AG09319 (cell line): ENCODE results near the gene SOX6.

Experiments used
- DNase-seq: peaks from one replicate; pipeline ENCODE4 v3.0.0-alpha.2; 2010; ENCODE audit warnings: low read depth; ENCODE audit errors: extremely low read depth
- TF ChIP-seq, protein P1 (sequence below): IDR thresholded peaks from 2 replicates; pipeline ENCODE4 v1.5.1; 2011; ENCODE audit warnings: low read depth, mild to moderate bottlenecking, inconsistent platforms, low read length, moderate library complexity

SOX6 gene

GRCh38 chr11:16336721-16337120 lies 19.6 kb downstream of the SOX6 start:
- TF ChIP-seq, protein P1, sequence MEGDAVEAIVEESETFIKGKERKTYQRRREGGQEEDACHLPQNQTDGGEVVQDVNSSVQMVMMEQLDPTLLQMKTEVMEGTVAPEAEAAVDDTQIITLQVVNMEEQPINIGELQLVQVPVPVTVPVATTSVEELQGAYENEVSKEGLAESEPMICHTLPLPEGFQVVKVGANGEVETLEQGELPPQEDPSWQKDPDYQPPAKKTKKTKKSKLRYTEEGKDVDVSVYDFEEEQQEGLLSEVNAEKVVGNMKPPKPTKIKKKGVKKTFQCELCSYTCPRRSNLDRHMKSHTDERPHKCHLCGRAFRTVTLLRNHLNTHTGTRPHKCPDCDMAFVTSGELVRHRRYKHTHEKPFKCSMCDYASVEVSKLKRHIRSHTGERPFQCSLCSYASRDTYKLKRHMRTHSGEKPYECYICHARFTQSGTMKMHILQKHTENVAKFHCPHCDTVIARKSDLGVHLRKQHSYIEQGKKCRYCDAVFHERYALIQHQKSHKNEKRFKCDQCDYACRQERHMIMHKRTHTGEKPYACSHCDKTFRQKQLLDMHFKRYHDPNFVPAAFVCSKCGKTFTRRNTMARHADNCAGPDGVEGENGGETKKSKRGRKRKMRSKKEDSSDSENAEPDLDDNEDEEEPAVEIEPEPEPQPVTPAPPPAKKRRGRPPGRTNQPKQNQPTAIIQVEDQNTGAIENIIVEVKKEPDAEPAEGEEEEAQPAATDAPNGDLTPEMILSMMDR = no peak
- DNase-seq = no peak

GRCh38 chr11:16336204-16336603 lies 20.1 kb downstream of the SOX6 start:
- no peak for DNase-seq
- TF ChIP-seq, protein P1 = no peak

- TF ChIP-seq, protein P1 = no peak
- DNase-seq = no peak
These were observed 20.9 kb downstream of the SOX6 start for GRCh38 chr11:16335236-16335962.

DNA sequence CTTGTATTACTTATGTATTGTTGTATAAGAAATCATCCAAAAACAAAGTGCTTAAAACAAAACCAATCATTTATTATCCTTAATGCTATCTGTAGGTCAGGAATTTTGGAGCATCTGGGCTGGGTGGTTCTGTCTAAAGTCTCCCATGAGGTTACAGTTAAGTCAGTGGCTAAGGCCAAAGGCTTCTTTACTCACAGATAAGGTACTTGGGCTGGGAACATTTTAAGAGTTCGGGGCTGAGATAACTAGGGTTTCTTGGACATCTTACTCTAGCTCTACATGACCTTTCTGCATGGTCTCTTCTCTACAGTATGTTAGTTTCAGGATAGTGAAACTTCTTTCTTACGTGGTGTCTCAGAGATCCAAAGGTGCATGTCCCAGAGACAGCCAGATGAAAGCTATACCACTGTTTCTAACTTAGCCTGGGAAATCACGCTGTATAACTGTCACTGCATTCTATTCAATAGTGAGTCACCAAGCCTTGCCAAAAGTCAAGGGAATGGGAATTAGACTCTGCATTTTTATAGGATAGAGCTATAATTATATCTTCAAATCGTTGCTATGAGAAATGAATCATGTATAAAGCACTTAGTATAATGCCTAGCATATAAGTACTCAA lies 29.6 kb downstream of the SOX6 start:
- TF ChIP-seq, protein P1 = no peak

GRCh38 chr11:16322190-16322589 lies 34.2 kb downstream of the SOX6 start:
- DNase-seq = no peak
- TF ChIP-seq, protein P1 = no peak

More for the DNA sequence above, 29.6 kb downstream of the SOX6 start:
- DNase-seq = no peak

- DNase-seq = no peak
- TF ChIP-seq, protein P1 = no peak
These were observed 35.2 kb downstream of the SOX6 start for GRCh38 chr11:16321148-16321547.

GRCh38 chr11:16318320-16318719 lies 38.0 kb downstream of the SOX6 start:
- no peak for DNase-seq
- TF ChIP-seq, protein P1 = no peak
